Measurements from ENCODE around the gene MLPH.

MLPH gene

GRCh38 chr2:237525559-237526157 lies 38.6 kb downstream of the MLPH start:
- TF ChIP-seq CTCF (IDR thresholded peaks at IDR 0.05; ENCODE audit: control insufficient read depth, extremely low read depth, insufficient read depth) = no peak
- no peak for DNase-seq (ENCODE audit: low read depth)
- no peak overlapping the region for H3K4me3 ChIP-seq (ENCODE audit: low read depth, low read length)

- no peak for DNase-seq (ENCODE audit: low read depth)
- no peak for TF ChIP-seq CTCF (IDR thresholded peaks at IDR 0.05; ENCODE audit: control insufficient read depth, extremely low read depth, insufficient read depth)
Measured at GRCh38 chr2:237527233-237527632, 40.2 kb downstream of the MLPH start.

GRCh38 chr2:237527766-237528165 lies 40.7 kb downstream of the MLPH start:
- no peak for TF ChIP-seq CTCF (IDR thresholded peaks at IDR 0.05; ENCODE audit: control insufficient read depth, extremely low read depth, insufficient read depth)
- no peak overlapping the region for H3K4me3 ChIP-seq (ENCODE audit: low read depth, low read length)
- no peak for DNase-seq (ENCODE audit: low read depth)

More at GRCh38 chr2:237527233-237527632, 40.2 kb downstream of the MLPH start:
- no peak overlapping the region for H3K4me3 ChIP-seq (ENCODE audit: low read depth, low read length)

- no peak overlapping the region for H3K4me3 ChIP-seq (ENCODE audit: low read depth, low read length)
- no peak for DNase-seq (ENCODE audit: low read depth)
- no peak for TF ChIP-seq CTCF (IDR thresholded peaks at IDR 0.05; ENCODE audit: control insufficient read depth, extremely low read depth, insufficient read depth)
Measured at GRCh38 chr2:237529452-237530402, 42.7 kb downstream of the MLPH start.

- no peak for TF ChIP-seq CTCF (IDR thresholded peaks at IDR 0.05; ENCODE audit: control insufficient read depth, extremely low read depth, insufficient read depth)
- DNase-seq (ENCODE audit: low read depth) = no peak
- H3K4me3 ChIP-seq (ENCODE audit: low read depth, low read length) = no peak overlapping the region
Measured at GRCh38 chr2:237530472-237531433, 43.7 kb downstream of the MLPH start.

- TF ChIP-seq CTCF (IDR thresholded peaks at IDR 0.05; ENCODE audit: control insufficient read depth, extremely low read depth, insufficient read depth) = no peak
- no peak for DNase-seq (ENCODE audit: low read depth)
- H3K4me3 ChIP-seq (ENCODE audit: low read depth, low read length) = no peak overlapping the region
Measured at GRCh38 chr2:237532160-237532559, 45.1 kb downstream of the MLPH start.
